ENCODE results near the gene TBC1D16.

GRCh38 chr17:79942011-79942405 lies 93.7 kb downstream of the TBC1D16 start:
- TF ChIP-seq POLR2A (IDR thresholded peaks at IDR 0.05; ENCODE audit: low read depth, low read length): no peak
- TF ChIP-seq ZNF274 (IDR thresholded peaks at IDR 0.05; ENCODE audit: insufficient read depth, insufficient read length): no peak
- TF ChIP-seq BHLHE40 (IDR thresholded peaks at IDR 0.05; ENCODE audit: borderline replicate concordance in 1 of 2, low read depth in 2 of 2, low read length in 1 of 2): no peak
- TF ChIP-seq POLR2AphosphoS5 (IDR thresholded peaks at IDR 0.05; ENCODE audit: low read length): no peak
- TF ChIP-seq, protein P1, sequence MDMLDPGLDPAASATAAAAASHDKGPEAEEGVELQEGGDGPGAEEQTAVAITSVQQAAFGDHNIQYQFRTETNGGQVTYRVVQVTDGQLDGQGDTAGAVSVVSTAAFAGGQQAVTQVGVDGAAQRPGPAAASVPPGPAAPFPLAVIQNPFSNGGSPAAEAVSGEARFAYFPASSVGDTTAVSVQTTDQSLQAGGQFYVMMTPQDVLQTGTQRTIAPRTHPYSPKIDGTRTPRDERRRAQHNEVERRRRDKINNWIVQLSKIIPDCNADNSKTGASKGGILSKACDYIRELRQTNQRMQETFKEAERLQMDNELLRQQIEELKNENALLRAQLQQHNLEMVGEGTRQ (IDR thresholded peaks at IDR 0.05; ENCODE audit: borderline replicate concordance, low read depth, low read length): no peak
- TF ChIP-seq SPI1 (IDR thresholded peaks at IDR 0.05; ENCODE audit: borderline replicate concordance, insufficient read depth, low read depth, low read length): no peak
- TF ChIP-seq RFX5 (IDR thresholded peaks at IDR 0.05; ENCODE audit: low read depth, low read length): no peak
- no peak for TF ChIP-seq IRF4 (IDR thresholded peaks at IDR 0.05; ENCODE audit: low read depth, low read length)
- no peak for TF ChIP-seq TAF1 (IDR thresholded peaks at IDR 0.05; ENCODE audit: borderline replicate concordance, low read depth, low read length)
- no peak for TF ChIP-seq RCOR1 (conservative IDR thresholded peaks at IDR 0.05; ENCODE audit: low read depth, low read length)

Measured in GM12878 (cell line).